NCI-H2107 treated with DMSO at 0.1 percent for 48 hours (cell line): ENCODE data around the gene SPATA17.
"Not testable (repeated sequence)": the region's sequence is repeated elsewhere in the genome, so short reads cannot be mapped to it uniquely, and the experiment has no call there.

Experiments
- DNase-seq: peaks from one replicate; lab custom pipeline; 2025; ENCODE audit not compliant: unreplicated experiment; lab: John Stamatoyannopoulos, UW

The SPATA17 gene

GRCh38 chr1:217630711-217631591 is at the start of gene SPATA17, which contains the start of gene GPATCH2:
SPATA17 (plus strand) TSS chr1:217631344; CDS start chr1:217631379, 35 bp downstream.
GPATCH2 (minus strand) TSS chr1:217631090; CDS start chr1:217630971, 119 bp downstream.
- peak; percentile 99 for DNase-seq

GRCh38 chr1:217584286-217584811 is 46.8 kb upstream of the SPATA17 start:
- not testable (repeated sequence) for DNase-seq

- DNase-seq, result no peak
These were observed 45.6 kb upstream of the SPATA17 start for GRCh38 chr1:217585577-217585976.

- no peak for DNase-seq
These were observed 44.6 kb upstream of the SPATA17 start for GRCh38 chr1:217586586-217586985.

- DNase-seq, result no peak
These were observed 40.5 kb upstream of the SPATA17 start for GRCh38 chr1:217590598-217590997.

- DNase-seq, result no peak
These were observed 32.0 kb upstream of the SPATA17 start for GRCh38 chr1:217599154-217599553.

GRCh38 chr1:217602380-217602779 is 28.8 kb upstream of the SPATA17 start:
- DNase-seq, result no peak

GRCh38 chr1:217605390-217605789 is 25.8 kb upstream of the SPATA17 start:
- DNase-seq, result no peak

- no peak for DNase-seq
These were observed 16.9 kb upstream of the SPATA17 start for GRCh38 chr1:217614200-217614712.

- DNase-seq, result no peak
These were observed 14.0 kb upstream of the SPATA17 start for GRCh38 chr1:217617126-217617525.

GRCh38 chr1:217620814-217621213 is 10.3 kb upstream of the SPATA17 start:
- no peak for DNase-seq

GRCh38 chr1:217622042-217622441 is 9.1 kb upstream of the SPATA17 start:
- DNase-seq, result no peak

GRCh38 chr1:217626321-217626720 is 4.8 kb upstream of the SPATA17 start:
- no peak for DNase-seq

GRCh38 chr1:217627431-217627830 is 3.7 kb upstream of the SPATA17 start:
- no peak for DNase-seq

GRCh38 chr1:217642455-217642854 is 11.3 kb downstream of the SPATA17 start:
- no peak for DNase-seq

- DNase-seq, result no peak
These were observed 16.6 kb downstream of the SPATA17 start for GRCh38 chr1:217647791-217648190.

GRCh38 chr1:217650674-217651073 is 19.5 kb downstream of the SPATA17 start:
- no peak for DNase-seq

GRCh38 chr1:217660353-217661062 is 29.4 kb downstream of the SPATA17 start:
- peak; percentile 5 for DNase-seq

GRCh38 chr1:217661407-217661806 is 30.3 kb downstream of the SPATA17 start:
- DNase-seq, result no peak

GRCh38 chr1:217668351-217668940 is 37.3 kb downstream of the SPATA17 start:
- DNase-seq, result no peak

- no peak for DNase-seq
These were observed 42.2 kb downstream of the SPATA17 start for GRCh38 chr1:217673387-217673786.
